Mesenchymal stem cell (in vitro differentiated cells and primary cell): ENCODE measurements around the gene B3GAT1.

ENCODE experiments used
- DNase-seq: peaks from one replicate; pipeline ENCODE4 v3.0.0-alpha.2; 2013
- H2AFZ ChIP-seq: one replicate; pipeline ENCODE4 v1.6.1; 2013; ENCODE audit warnings: low read depth, mild to moderate bottlenecking, control low read depth, inconsistent platforms, low read length, moderate library complexity
- H2AK5ac ChIP-seq: 2 replicates; pipeline ENCODE4 v1.6.1; 2013; ENCODE audit warnings: low read length, moderate library complexity, mild to moderate bottlenecking, inconsistent platforms; ENCODE audit not compliant: severe bottlenecking
- H2BK120ac ChIP-seq: one replicate; pipeline ENCODE4 v1.6.1; 2013; ENCODE audit warnings: low read depth, mild to moderate bottlenecking, inconsistent platforms, low read length, moderate library complexity
- H2BK12ac ChIP-seq, 2 experiments: one replicate each; pipeline ENCODE4 v1.6.1; 2013; ENCODE audit warnings: inconsistent platforms in 2 of 2, low read length in 2 of 2, mild to moderate bottlenecking in 2 of 2, moderate library complexity in 2 of 2, control low read depth in 1 of 2
- H2BK15ac ChIP-seq: one replicate; pipeline ENCODE4 v1.6.1; 2013; ENCODE audit warnings: mild to moderate bottlenecking, low read depth, inconsistent platforms; ENCODE audit not compliant: poor library complexity, severe bottlenecking
- H2BK5ac ChIP-seq: 2 replicates; pipeline ENCODE4 v1.6.1; 2013; ENCODE audit warnings: low read depth, mild to moderate bottlenecking, low read length, control low read depth, inconsistent platforms; ENCODE audit not compliant: poor library complexity, severe bottlenecking
- H3K14ac ChIP-seq, 2 experiments: one replicate each; pipeline ENCODE4 v1.6.1; 2013; ENCODE audit warnings: inconsistent platforms in 2 of 2, low read length in 2 of 2, control low read depth in 1 of 2, mild to moderate bottlenecking in 1 of 2, moderate library complexity in 1 of 2
- H3K18ac ChIP-seq, 2 experiments: one replicate each; pipeline ENCODE4 v1.6.1; 2013; ENCODE audit warnings: inconsistent platforms in 2 of 2, low read length in 2 of 2, control low read depth in 1 of 2, low read depth in 1 of 2, mild to moderate bottlenecking in 1 of 2
- H3K23ac ChIP-seq, 2 experiments: one replicate each; pipeline ENCODE4 v1.6.1; 2013; ENCODE audit warnings: inconsistent platforms in 2 of 2, low read length in 2 of 2, mild to moderate bottlenecking in 2 of 2, moderate library complexity in 2 of 2, control low read depth in 1 of 2
- H3K27ac ChIP-seq: 2 replicates; pipeline ENCODE4 v1.5.1; 2013; ENCODE audit warnings: mild to moderate bottlenecking, moderate library complexity, low read length, control low read depth, inconsistent platforms; ENCODE audit not compliant: poor library complexity, severe bottlenecking
- H3K27me3 ChIP-seq, 2 experiments: 2 replicates each; pipeline versions ENCODE4 v1.6.1 to v1.7.0; 2013; ENCODE audit warnings: low read length in 2 of 2, mild to moderate bottlenecking in 2 of 2, moderate library complexity in 2 of 2, control low read depth in 1 of 2, inconsistent platforms in 1 of 2; ENCODE audit not compliant: control insufficient read depth in 1 of 2, insufficient read depth in 1 of 2
- H3K36me3 ChIP-seq, 2 experiments: 2 replicates each; pipeline versions ENCODE4 v1.6.1 to v1.7.0; 2013; ENCODE audit warnings: low read length in 2 of 2, control low read depth in 1 of 2, inconsistent platforms in 1 of 2, low read depth in 1 of 2, mild to moderate bottlenecking in 1 of 2; ENCODE audit not compliant: insufficient read depth in 2 of 2, control insufficient read depth in 1 of 2
- H3K4ac ChIP-seq, 2 experiments: one replicate each; pipeline ENCODE4 v1.6.1; 2013; ENCODE audit warnings: inconsistent platforms in 2 of 2, low read length in 2 of 2, mild to moderate bottlenecking in 2 of 2, moderate library complexity in 2 of 2, control low read depth in 1 of 2, low read depth in 1 of 2
- H3K4me1 ChIP-seq: 2 replicates; pipeline ENCODE4 v1.6.1; 2013; ENCODE audit warnings: low read depth, low read length, control low read depth; ENCODE audit not compliant: control insufficient read depth, insufficient read depth
- H3K4me2 ChIP-seq: 2 replicates; pipeline ENCODE4 v1.6.1; 2013; ENCODE audit warnings: low read length, mild to moderate bottlenecking, inconsistent platforms; ENCODE audit not compliant: poor library complexity, severe bottlenecking
- H3K4me3 ChIP-seq, 2 experiments: 2 replicates each; pipeline versions ENCODE4 v1.5.1 to v1.7.0; 2013; ENCODE audit warnings: low read length in 2 of 2, mild to moderate bottlenecking in 2 of 2, control low read depth in 1 of 2, low read depth in 1 of 2; ENCODE audit not compliant: insufficient read depth in 1 of 2
- H3K79me1 ChIP-seq: replicated peaks from 2 replicates; pipeline ENCODE4 v1.6.1; 2013; ENCODE audit warnings: mild to moderate bottlenecking, control low read depth, low read length, inconsistent platforms; ENCODE audit not compliant: poor library complexity, severe bottlenecking
- H3K9ac ChIP-seq: 2 replicates; pipeline ENCODE4 v1.7.0; 2013; ENCODE audit warnings: mild to moderate bottlenecking, low read length, moderate library complexity
- H3K9me3 ChIP-seq: 2 replicates; pipeline ENCODE4 v1.7.0; 2013; ENCODE audit warnings: mild to moderate bottlenecking, low read length; ENCODE audit not compliant: control insufficient read depth
- H4K8ac ChIP-seq: one replicate; pipeline ENCODE4 v1.6.1; 2013; ENCODE audit warnings: inconsistent platforms, mild to moderate bottlenecking, low read length, moderate library complexity
- H4K91ac ChIP-seq: one replicate; pipeline ENCODE4 v1.6.1; 2013; ENCODE audit warnings: mild to moderate bottlenecking, low read length, inconsistent platforms
- WGBS: methylation state at CpG from one replicate; pipeline ENCODE4 v1.1.7; 2013; ENCODE audit warnings: mixed read lengths; 5-methylcytosine and 5-hydroxymethylcytosine counted together

B3GAT1 gene

GRCh38 chr11:134417871-134418840, 6.1 kb upstream of the B3GAT1 start:
- Histone ChIP-seq H3K4me1 (peaks cover under 1% of the 10 kb centered on the region), H2BK15ac (no peak overlapping the region), H2BK5ac (no peak overlapping the region), H3K4me3 (no peak overlapping the region), H3K4me2 (no peak overlapping the region), H3K27ac (no peak overlapping the region), H3K36me3 (no peaks in the 10 kb centered on the region), H3K79me1 (no peaks in the 10 kb centered on the region), H3K9me3 (no peaks in the 10 kb centered on the region), H3K18ac (no peak overlapping the region), H3K27me3 (peaks cover 25 to 47% of the 10 kb centered on the region in 2 experiments), H3K4ac (no peak overlapping the region), H4K8ac (no peak overlapping the region), H3K9ac (no peak overlapping the region), H2AFZ (no peak overlapping the region), H2BK12ac (no peak overlapping the region), H3K14ac (no peak overlapping the region), H4K91ac (no peak overlapping the region), H2AK5ac (no peak overlapping the region), H3K23ac (no peak overlapping the region), H2BK120ac (no peak overlapping the region)
- no peak for DNase-seq
- 61% methylated on average over 14 of the region's 14 CpGs for WGBS

- Histone ChIP-seq H2BK15ac (no peak overlapping the region), H3K36me3 (no peaks in the 10 kb centered on the region), H2AFZ (no peak overlapping the region), H3K27ac (no peak overlapping the region), H3K23ac (no peak overlapping the region), H3K79me1 (no peaks in the 10 kb centered on the region), H3K4me1 (peaks cover 8% of the 10 kb centered on the region), H3K18ac (no peak overlapping the region), H4K8ac (no peak overlapping the region), H3K9ac (no peak overlapping the region), H3K4me3 (no peak overlapping the region), H2BK12ac (no peak overlapping the region), H3K14ac (no peak overlapping the region), H3K27me3 (peaks cover 30 to 45% of the 10 kb centered on the region in 2 experiments), H3K4ac (no peak overlapping the region), H3K9me3 (no peaks in the 10 kb centered on the region), H3K4me2 (no peak overlapping the region), H2BK5ac (no peak overlapping the region), H4K91ac (no peak overlapping the region), H2BK120ac (no peak overlapping the region), H2AK5ac (no peak overlapping the region)
- 71% methylated on average over 10 of the region's 10 CpGs for WGBS
- no peak for DNase-seq
Observed at GRCh38 chr11:134416726-134417125, 4.7 kb upstream of the B3GAT1 start.

- Histone ChIP-seq H3K79me1 (no peaks in the 10 kb centered on the region), H2AK5ac (no peak overlapping the region), H3K27me3 (peaks cover 44 to 58% of the 10 kb centered on the region in 2 experiments), H3K18ac (no peak overlapping the region), H3K9ac (no peak overlapping the region), H4K8ac (no peak overlapping the region), H3K4ac (no peak overlapping the region), H2BK120ac (no peak overlapping the region), H2BK12ac (no peak overlapping the region), H3K4me1 (peaks cover 12% of the 10 kb centered on the region), H3K9me3 (no peaks in the 10 kb centered on the region), H3K4me3 (no peak overlapping the region), H2BK5ac (no peak overlapping the region), H3K14ac (no peak overlapping the region), H2AFZ (no peak overlapping the region), H2BK15ac (no peak overlapping the region), H3K23ac (no peak overlapping the region), H3K27ac (no peak overlapping the region), H3K4me2 (no peak overlapping the region), H3K36me3 (no peaks in the 10 kb centered on the region), H4K91ac (no peak overlapping the region)
- DNase-seq: no peak
- WGBS: 59% methylated on average over 15 of the region's 17 CpGs
Observed at GRCh38 chr11:134414766-134415765, 3.0 kb upstream of the B3GAT1 start.
